PFSK-1 (cell line): ENCODE results near the gene GPR161.

Source experiments
- POLR2AphosphoS5 ChIP-seq: IDR thresholded peaks from 2 replicates; pipeline ENCODE4 v1.6.1; 2012; ENCODE audit warnings: low read depth, mild to moderate bottlenecking, control low read depth, low read length, moderate library complexity
- SIN3A ChIP-seq: IDR thresholded peaks from 2 replicates; pipeline ENCODE4 v1.6.1; 2012; ENCODE audit warnings: mild to moderate bottlenecking, low read length, moderate library complexity, borderline replicate concordance; ENCODE audit not compliant: insufficient read depth
- TAF1 ChIP-seq: IDR thresholded peaks from 2 replicates; pipeline ENCODE4 v1.6.1; 2012; ENCODE audit warnings: low read length, control low read depth, borderline replicate concordance; ENCODE audit not compliant: insufficient read depth

DNA sequence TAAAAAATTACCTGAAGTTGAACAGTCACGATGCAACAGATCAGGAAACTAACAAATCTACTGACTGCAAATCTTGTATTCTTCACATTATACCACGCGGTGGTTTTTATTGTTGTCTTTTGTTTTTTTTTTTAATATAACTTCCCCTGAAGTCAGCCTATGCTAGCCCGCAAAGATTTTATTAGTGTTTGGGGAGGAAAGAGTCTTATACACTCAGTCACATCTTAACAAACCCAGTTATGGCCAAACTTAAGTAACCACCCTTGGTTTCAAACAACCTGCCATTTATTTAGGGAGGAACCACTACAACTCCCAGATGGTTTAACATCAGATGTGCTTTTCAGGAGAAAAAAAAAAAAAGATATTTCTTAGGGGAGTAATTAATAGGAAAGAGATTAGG is 15.2 kb upstream of the GPR161 start:
- TF ChIP-seq POLR2AphosphoS5 (no peak), TAF1 (no peak), SIN3A (no peak)
